Effector memory CD4-positive, alpha-beta T cell (primary cell): ENCODE measurements around the gene GDF9.
A peak's percentile ranks its signal among the peaks of the same experiment; 100 is the strongest.

Experiments used
- DNase-seq, 3 donors: peaks; one replicate each; pipeline ENCODE4 v3.0.0-alpha.2; 2020
- H3K27ac ChIP-seq: 2 replicates; pipeline ENCODE4 v1.7.0; 2013; ENCODE audit warnings: mild to moderate bottlenecking, low read length, moderate library complexity; ENCODE audit not compliant: insufficient read depth, poor library complexity, severe bottlenecking
- H3K27me3 ChIP-seq: replicated peaks from 2 replicates; pipeline ENCODE4 v1.7.0; 2013; ENCODE audit warnings: mild to moderate bottlenecking, low read length; ENCODE audit not compliant: insufficient read depth, control insufficient read depth, poor library complexity, severe bottlenecking
- H3K36me3 ChIP-seq: 2 replicates; pipeline ENCODE4 v1.7.0; 2013; ENCODE audit warnings: mild to moderate bottlenecking, low read length, moderate library complexity; ENCODE audit not compliant: control insufficient read depth, insufficient read depth
- H3K4me1 ChIP-seq: 2 replicates; pipeline ENCODE4 v1.7.0; 2013; ENCODE audit warnings: low read length, mild to moderate bottlenecking; ENCODE audit not compliant: control insufficient read depth, insufficient read depth, poor library complexity, severe bottlenecking
- H3K4me3 ChIP-seq: 2 replicates; pipeline ENCODE4 v1.7.0; 2013; ENCODE audit warnings: low read length, low read depth, mild to moderate bottlenecking; ENCODE audit not compliant: insufficient read depth, poor library complexity, severe bottlenecking
- H3K9me3 ChIP-seq: 2 replicates; pipeline ENCODE4 v1.7.0; 2013; ENCODE audit warnings: mild to moderate bottlenecking, low read length, moderate library complexity; ENCODE audit not compliant: control insufficient read depth

GDF9 gene

GRCh38 chr5:132823481-132824050 lies 42.7 kb downstream of the GDF9 start:
- no peaks in the 10 kb centered on the region for H3K9me3 ChIP-seq
- H3K4me3 ChIP-seq, result no peak overlapping the region
- no peak for DNase-seq
- no peak overlapping the region for H3K27ac ChIP-seq
- H3K27me3 ChIP-seq, result peaks cover 30% of the 10 kb centered on the region
- no peaks in the 10 kb centered on the region for H3K36me3 ChIP-seq
- H3K4me1 ChIP-seq, result peaks cover 6% of the 10 kb centered on the region

GRCh38 chr5:132822650-132823480 lies 43.4 kb downstream of the GDF9 start:
- Histone ChIP-seq H3K27ac (no peak overlapping the region), H3K4me1 (peaks cover 6% of the 10 kb centered on the region), H3K9me3 (no peaks in the 10 kb centered on the region), H3K27me3 (peaks cover 30% of the 10 kb centered on the region), H3K36me3 (no peaks in the 10 kb centered on the region), H3K4me3 (no peak overlapping the region)
- DNase-seq, result no peak

DNA sequence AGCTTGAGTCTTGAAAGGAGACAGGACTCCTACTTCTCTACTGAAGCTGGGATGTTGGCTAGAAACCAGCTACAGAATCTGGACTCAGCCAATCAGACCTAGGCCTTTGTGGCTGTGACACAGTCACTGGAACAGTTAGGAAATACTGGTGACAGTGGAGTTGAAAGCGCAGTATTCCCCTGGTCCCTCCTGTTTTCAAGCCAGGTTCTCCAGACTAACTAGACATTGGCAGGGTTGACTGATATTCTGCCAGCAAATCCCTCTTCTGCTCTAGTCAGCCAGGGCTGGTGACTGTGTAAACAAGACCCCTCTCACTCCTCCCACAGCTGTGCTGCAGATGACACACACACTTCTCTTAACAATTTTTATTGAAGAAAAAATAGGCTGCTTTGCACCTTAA lies 44.5 kb downstream of the GDF9 start:
- DNase-seq, result no peak
- Histone ChIP-seq H3K4me3 (no peak overlapping the region), H3K9me3 (no peaks in the 10 kb centered on the region), H3K27ac (no peak overlapping the region), H3K27me3 (peaks cover 26% of the 10 kb centered on the region), H3K4me1 (peaks cover 6% of the 10 kb centered on the region), H3K36me3 (no peaks in the 10 kb centered on the region)

DNA sequence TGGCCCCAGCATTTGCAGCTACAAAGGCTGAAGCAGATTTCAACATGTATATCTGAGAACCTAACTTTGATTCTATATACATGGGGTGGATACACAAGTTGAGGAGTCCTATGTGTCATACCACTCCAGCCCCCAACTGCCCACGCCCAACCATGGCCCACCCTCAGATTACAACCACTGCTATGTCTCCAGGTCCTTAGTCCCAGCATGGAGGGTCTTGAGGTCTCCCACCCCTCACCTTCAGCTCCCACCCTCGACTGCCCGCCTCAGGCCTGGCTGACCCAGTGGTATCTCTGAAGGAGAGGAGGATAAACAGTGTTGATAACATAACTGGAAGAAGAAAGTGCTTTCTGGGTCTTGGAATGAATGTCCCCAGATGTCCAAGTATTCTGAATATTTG lies 44.9 kb downstream of the GDF9 start:
- Histone ChIP-seq H3K27me3 (peaks cover 21% of the 10 kb centered on the region), H3K4me3 (no peak overlapping the region)
- DNase-seq, result no peak

GRCh38 chr5:132820162-132820754 lies 46.0 kb downstream of the GDF9 start:
- H3K27me3 ChIP-seq, result peaks cover 12% of the 10 kb centered on the region
- peak; percentile 60 to 82 (median 71) for DNase-seq
- peaks cover 4% of the 10 kb centered on the region for H3K4me1 ChIP-seq
- no peak overlapping the region for H3K27ac ChIP-seq
- no peaks in the 10 kb centered on the region for H3K36me3 ChIP-seq
- H3K4me3 ChIP-seq, result peak overlapping the region; percentile 32
- no peaks in the 10 kb centered on the region for H3K9me3 ChIP-seq

More for the DNA sequence above, 44.9 kb downstream of the GDF9 start:
- peaks cover 6% of the 10 kb centered on the region for H3K4me1 ChIP-seq
- H3K36me3 ChIP-seq, result no peaks in the 10 kb centered on the region
- H3K9me3 ChIP-seq, result no peaks in the 10 kb centered on the region
- no peak overlapping the region for H3K27ac ChIP-seq

DNA sequence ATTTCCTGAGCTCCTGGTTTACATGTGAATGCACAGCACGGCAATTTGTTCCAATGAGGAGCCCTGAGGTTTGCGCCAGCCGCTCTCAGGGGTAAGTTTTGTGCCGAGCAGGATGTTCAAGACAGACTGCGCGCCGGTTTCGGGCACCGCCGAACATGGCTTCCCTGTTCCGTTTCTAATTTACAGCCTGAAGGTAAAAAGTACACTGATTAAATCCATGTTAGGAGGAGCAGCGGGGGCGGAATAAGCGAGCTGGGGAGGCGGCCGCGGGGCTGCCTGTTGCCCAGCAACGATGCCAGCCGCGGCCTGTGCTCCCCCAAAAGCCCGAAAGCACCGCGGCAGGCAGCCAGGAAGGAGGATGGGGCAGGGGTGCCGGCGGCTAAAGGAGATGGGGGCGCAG lies 46.8 kb downstream of the GDF9 start:
- Histone ChIP-seq H3K9me3 (no peaks in the 10 kb centered on the region), H3K27ac (no peak overlapping the region), H3K36me3 (no peaks in the 10 kb centered on the region), H3K4me1 (peaks cover 3% of the 10 kb centered on the region), H3K4me3 (peak overlapping the region; percentile 32), H3K27me3 (peaks cover 9% of the 10 kb centered on the region)
- no peak for DNase-seq

DNA sequence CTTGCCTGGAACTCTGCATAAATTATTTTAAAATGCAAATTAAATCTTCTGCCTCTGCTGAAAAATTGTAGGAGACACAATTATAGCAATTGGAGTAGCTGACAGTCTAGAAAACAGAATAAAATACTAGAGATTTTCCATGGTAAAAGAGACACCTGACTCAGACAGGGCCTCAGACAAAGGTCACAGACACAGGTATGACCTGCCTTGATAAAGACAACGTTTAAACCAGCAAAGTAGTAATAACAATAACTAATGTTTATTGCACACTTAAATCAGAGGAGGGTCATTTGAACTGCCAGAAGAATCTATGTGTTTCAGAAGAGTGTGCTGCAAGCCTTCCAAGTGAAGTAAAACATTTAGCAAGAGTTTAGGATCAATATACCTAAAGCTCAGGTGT lies 49.3 kb downstream of the GDF9 start:
- H3K4me1 ChIP-seq, result peaks cover 17% of the 10 kb centered on the region
- H3K27me3 ChIP-seq, result peaks cover 25% of the 10 kb centered on the region
- no peaks in the 10 kb centered on the region for H3K36me3 ChIP-seq

DNA sequence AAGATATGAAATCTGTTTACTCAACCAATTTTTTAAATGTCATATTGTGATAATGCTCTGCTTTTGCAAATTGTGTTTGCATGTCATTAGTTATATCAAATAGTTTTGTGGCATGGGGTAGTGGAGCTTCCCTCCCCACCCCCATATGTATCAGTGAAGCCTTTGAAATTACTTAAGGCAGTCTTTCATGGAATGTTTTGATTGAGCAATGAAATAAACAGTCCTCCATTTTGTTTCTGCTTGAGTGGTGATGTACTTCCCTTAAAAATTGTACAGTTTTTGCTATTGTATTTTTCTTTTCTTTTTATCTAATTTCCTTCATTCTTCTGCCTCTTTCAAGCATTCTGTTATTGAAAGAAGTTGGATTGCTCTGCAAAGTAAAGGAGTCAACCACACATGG lies 49.7 kb downstream of the GDF9 start:
- Histone ChIP-seq H3K4me3 (no peak overlapping the region), H3K36me3 (no peaks in the 10 kb centered on the region), H3K9me3 (no peaks in the 10 kb centered on the region), H3K27me3 (peaks cover 28% of the 10 kb centered on the region), H3K27ac (no peak overlapping the region), H3K4me1 (peaks cover 17% of the 10 kb centered on the region)
- DNase-seq, result no peak

More for the DNA sequence above, 49.3 kb downstream of the GDF9 start:
- H3K27ac ChIP-seq, result no peak overlapping the region
- no peaks in the 10 kb centered on the region for H3K9me3 ChIP-seq
- no peak for DNase-seq
- no peak overlapping the region for H3K4me3 ChIP-seq

GRCh38 chr5:132816083-132816482 lies 50.2 kb downstream of the GDF9 start:
- H3K27ac ChIP-seq, result no peak overlapping the region
- DNase-seq, result no peak
- no peak overlapping the region for H3K4me3 ChIP-seq
- peaks cover 17% of the 10 kb centered on the region for H3K4me1 ChIP-seq
- H3K36me3 ChIP-seq, result no peaks in the 10 kb centered on the region
- H3K9me3 ChIP-seq, result no peaks in the 10 kb centered on the region
- peaks cover 32% of the 10 kb centered on the region for H3K27me3 ChIP-seq

DNA sequence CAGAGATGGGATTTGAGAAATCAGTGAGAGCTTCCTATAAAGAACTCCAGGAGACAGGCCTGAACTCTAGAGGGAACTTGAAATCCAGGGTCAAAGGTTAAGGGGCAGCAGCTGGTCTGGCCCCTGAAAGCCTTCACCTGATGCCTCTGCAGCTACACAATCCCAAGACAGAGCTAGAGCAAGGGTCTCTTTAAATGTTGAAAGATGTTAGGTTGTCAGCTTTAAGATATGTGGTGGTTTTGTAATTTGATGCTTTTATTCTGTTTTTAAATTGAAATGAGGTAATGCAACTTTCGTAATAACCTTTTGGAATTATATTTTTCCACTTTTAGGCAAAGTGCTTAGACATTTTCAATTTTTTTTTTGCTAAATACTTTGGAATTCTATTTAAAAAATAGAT lies 50.8 kb downstream of the GDF9 start:
- Histone ChIP-seq H3K36me3 (no peaks in the 10 kb centered on the region), H3K27ac (no peak overlapping the region), H3K4me1 (peaks cover 17% of the 10 kb centered on the region), H3K4me3 (no peak overlapping the region), H3K27me3 (peaks cover 34% of the 10 kb centered on the region), H3K9me3 (no peaks in the 10 kb centered on the region)
- no peak for DNase-seq
